HG02588 (cell line): Measurements from ENCODE around the gene XRN2.

Source experiments
- ATAC-seq: cut with Tn5 transposase; IDR thresholded peaks from one replicate; pipeline ENCODE4 v1.9.1; 2021; ENCODE audit warnings: mild to moderate bottlenecking, moderate library complexity; ENCODE audit not compliant: unreplicated experiment

XRN2 gene, protein sequence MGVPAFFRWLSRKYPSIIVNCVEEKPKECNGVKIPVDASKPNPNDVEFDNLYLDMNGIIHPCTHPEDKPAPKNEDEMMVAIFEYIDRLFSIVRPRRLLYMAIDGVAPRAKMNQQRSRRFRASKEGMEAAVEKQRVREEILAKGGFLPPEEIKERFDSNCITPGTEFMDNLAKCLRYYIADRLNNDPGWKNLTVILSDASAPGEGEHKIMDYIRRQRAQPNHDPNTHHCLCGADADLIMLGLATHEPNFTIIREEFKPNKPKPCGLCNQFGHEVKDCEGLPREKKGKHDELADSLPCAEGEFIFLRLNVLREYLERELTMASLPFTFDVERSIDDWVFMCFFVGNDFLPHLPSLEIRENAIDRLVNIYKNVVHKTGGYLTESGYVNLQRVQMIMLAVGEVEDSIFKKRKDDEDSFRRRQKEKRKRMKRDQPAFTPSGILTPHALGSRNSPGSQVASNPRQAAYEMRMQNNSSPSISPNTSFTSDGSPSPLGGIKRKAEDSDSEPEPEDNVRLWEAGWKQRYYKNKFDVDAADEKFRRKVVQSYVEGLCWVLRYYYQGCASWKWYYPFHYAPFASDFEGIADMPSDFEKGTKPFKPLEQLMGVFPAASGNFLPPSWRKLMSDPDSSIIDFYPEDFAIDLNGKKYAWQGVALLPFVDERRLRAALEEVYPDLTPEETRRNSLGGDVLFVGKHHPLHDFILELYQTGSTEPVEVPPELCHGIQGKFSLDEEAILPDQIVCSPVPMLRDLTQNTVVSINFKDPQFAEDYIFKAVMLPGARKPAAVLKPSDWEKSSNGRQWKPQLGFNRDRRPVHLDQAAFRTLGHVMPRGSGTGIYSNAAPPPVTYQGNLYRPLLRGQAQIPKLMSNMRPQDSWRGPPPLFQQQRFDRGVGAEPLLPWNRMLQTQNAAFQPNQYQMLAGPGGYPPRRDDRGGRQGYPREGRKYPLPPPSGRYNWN

DNA sequence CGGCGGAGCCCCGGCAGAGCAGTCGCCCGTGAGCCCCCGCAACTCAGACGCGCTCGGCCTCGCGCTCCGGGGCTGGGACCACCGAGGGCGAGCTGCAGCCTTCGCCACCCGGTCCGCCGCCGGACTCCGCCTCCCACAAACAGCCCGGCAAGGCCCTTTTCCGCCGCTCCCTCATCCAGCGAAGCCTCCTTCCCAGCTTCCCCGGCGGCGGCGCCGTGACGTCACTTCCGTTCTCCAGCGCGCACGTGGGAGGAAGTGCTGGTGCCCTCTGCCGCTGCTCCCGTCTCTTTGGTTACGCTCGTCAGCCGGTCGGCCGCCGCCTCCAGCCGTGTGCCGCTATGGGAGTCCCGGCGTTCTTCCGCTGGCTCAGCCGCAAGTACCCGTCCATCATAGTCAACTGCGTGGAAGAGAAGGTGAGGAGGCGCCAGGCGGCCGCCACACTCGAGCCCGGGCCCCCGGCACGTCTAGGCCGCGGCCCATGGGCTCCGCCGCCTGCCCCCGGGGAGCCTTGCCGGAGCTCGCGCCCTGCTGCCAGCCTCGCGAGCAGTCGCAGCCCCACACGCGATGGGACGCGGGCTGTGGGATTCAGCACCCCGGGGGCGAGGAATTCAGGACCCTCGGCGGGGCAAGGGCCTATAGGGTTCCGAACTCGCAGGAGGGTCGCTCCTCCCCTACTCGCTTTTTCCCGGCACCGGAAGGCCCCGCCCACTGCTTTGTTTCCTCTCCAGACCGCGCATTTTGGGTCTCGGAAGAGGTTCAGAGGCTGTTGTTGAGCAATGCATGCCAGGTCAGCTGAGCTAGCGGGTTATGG is at the start of gene XRN2:
Gene XRN2, plus strand, starts transcription at position 271 of the 811 bp plus-strand sequence. Its CDS starts 68 bp downstream, at position 339.
- ATAC-seq, result peak; percentile 91

DNA sequence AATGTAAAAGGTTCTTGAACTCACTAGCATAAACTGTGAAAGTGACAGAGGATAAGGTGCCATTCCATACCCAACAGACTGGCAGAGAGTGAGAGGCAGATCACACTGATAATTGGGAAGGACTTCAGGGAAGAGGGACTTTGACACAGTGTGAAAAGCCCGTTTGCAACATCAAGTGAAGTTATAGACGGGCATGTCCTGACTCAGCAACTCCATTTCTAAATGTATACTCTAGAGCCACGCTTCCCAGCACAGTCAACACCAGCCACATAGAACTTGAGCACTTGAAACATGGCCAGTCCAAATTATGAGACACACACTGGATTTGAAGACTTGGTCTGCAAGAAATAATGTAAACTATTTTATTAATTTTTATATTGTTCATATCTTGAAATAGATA is 45.9 kb upstream of the XRN2 start:
- no peak for ATAC-seq

DNA sequence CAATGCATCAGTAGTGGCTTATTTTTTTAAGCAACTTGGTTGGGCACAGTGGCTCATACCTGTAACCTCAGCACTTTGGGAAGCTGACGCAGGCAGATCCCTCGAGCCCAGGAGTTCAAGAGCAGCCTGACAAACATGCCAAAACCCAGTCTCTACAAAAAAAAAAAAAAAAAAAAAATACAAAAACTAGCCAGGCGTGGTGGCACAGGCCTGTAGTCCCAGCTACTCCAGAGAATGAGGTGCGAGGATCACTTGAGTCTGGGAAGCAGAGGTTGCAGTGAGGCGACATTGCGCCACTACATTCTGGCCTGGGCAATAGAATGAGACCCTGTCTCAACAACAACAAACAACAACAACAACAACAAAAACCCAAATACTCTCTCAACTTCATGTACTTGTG is 44.7 kb upstream of the XRN2 start:
- no peak for ATAC-seq

DNA sequence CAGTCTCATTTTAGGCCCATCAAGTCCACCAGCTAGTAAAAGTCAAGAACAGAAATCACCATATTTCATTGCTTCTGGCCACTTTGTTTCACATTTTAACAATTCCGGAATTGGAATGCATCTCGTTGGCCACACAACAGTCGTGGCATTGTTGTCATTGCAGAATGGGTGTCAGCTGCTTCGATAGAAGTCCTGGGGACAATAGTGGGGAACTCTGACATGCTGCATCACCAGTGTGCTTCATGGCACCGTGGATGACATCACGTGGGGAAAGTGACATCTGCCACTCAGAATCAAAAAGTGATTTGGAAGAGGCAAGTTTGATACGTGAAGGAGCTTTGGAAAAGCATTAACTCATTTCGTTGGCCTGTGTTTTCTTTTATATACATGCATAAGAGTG is 43.8 kb upstream of the XRN2 start:
- ATAC-seq, result no peak

DNA sequence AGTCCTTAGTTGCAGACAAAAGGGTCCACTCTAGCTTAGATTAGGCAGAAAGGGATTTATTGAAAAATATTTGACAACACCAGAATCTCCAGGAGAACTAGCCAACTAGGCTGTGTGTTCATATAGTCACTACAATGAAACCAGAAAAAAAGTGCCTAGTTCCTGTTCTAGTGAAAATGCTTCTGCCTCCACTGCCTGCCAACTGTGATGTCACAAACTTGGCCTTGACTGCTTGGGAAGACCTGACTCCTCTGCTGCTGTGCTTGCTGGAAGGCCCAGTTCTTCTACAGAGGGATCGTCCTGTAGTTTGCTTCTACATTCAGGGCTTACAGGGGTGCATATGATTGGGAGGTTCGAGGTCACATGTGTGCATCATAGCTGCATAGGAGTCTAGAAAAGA is 40.3 kb upstream of the XRN2 start:
- no peak for ATAC-seq

DNA sequence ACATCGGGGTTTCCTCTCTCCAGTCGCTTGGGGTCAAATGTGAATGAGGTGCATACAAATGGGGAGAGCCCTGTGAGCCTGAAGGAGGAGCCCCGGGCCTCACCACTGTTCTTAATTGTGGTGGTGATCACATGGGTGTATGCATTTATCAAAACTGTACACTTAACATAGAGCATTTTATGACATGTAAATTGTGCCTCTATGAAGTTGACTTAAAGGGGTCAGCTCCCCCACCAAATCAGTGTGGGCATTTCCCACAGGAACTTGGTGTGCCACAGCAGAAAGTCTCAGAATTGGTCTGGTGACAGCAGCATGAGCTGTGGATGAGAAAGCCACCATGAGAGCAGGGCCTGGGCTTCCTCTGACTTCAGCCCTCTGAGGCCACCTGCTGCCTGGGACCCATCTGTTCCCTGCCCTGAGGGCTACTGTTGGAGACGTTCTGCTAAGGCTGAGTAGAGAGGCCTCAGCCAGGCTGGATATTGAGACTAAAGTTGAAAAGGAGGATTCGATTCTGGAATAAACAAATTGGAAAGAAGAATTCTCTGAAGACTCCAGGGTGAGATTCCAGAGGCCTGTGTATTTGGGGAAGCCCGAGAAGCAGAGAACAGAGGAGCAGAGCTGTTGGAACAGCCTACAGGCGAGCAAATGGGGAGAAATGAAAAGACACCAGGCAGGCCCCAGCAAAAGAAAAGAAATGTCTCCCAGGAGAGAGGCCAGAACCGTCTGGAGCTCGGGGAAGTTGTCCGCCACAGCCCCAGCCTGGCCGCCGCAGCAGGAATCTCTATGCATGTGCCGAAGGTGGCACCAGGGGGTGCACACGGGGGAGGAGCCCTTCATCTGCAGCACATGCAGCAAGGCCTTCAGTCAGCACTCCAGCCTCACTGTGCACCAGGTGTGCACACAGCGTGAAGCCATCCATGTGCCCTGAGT is 37.6 kb upstream of the XRN2 start:
- no peak for ATAC-seq

DNA sequence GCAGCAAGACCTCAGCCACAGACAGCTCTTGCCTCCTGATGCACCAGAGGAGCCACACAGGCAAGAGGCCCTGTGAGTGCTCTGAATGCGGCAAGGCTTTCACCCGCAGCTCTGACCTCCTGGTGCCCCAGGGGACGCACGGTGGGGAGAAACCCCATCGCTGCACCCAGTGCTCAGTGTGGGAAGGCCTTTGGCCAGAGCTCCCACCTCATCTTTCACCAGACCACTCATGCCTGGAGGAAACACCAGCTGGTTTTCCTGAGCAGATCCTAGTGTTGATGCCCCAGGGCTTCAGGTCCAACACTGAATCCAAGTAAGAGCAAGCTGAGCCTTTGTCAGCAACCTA is 37.0 kb upstream of the XRN2 start:
- ATAC-seq, result no peak

DNA sequence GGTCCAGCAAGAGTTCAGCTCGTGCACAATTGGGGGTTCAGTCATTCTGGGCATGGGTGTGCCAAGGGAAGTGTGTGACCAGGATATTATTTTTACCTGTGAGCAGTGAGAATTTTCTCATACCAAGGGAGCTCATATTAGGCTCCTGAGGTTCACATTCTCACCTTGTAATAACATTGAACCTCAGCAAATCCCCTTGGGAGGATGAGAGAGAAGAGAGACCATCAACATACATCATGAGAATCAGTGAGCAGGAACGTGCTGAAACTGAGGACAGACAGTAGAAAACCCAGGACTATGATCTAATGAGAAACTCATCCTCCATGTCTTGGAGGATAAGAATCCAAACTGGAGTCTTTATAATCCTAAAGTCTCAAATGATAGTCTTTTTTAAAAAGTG is 33.4 kb upstream of the XRN2 start:
- ATAC-seq, result no peak

DNA sequence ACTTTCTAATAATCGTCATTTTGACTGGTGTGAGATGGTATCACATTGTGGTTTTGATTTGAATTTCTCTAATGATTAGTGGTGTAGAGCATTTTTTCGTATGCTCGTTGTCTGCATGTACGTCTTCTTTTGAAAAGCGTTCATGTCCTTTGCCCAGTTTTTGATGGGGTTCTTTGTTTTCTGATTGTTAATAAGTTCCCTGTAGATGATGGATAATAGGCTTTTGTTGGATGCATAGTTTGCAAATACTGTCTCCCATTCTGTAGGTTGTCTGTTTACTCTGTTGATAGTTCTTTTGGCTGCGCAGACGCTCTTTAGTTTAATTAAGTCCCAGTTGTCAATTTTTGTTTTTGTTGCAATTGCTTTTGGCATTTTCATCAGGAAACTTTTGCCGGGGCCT is 32.3 kb upstream of the XRN2 start:
- ATAC-seq, result no peak

DNA sequence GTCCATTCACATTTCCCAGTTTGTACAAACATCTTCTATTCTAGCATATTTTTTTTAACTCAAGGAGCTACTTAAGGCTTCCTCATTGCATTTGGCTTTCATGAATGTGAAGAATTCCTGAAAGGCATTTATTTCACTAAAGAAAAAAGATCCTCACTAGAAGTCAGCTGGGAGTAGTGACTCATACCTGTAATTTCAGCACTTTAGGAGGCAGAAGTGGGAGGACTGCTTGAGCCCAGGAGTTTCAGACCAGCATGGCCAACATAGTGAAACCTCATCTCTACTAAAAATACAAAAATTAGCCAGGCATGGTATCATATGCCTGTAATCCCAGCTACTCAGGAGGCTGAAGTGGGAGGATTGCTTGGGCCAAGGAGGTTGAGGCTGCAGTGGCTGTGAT is 30.9 kb upstream of the XRN2 start:
- ATAC-seq, result no peak

DNA sequence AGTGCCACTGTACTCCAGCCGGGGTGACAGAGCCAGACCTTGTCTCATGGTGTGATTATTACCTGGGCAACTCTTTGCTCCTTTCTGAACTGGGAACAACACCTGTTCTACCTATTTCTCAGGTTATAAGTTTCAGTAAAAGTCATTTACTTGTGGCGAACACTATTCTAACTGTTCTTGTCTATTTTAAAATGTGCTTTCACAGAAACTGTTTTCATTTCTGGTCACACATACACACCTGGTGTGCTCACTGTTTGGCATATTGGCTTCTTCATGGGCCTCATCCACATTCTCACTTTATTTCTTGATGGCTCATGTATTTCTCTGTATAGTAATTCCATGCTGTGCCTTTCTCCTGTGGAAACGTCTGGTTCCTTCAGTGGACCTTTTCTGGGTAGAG is 30.5 kb upstream of the XRN2 start:
- no peak for ATAC-seq

DNA sequence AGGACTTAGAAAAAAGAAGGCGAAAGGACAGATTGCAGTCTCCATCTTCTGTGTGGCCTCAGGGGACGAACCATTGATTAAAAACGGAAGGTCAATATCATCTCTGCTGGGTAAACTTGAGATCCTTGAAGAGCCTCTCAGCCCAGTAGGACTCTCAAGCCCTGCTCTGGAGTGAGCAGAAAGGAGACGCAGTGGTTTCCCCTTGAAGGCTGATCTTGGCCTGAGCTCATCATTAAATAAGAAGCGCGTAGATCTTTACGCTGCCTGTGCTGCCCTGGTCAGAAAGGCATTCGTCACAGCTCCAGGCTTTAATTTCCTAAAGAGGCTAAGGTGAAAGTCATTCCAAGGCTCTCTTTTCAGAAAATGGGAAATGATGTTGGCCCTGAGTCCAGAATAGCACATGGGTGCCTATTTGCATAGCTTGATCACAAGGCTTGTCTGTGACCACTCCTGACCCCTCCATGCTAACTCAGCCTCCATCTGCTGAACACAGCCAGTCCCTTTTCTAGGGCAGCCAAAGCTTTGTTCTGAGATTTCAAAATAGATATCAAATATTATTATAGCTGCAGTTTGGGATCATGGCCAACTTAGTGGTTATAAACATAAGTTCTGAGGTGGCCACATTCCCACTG is 29.3 kb upstream of the XRN2 start:
- ATAC-seq, result no peak

DNA sequence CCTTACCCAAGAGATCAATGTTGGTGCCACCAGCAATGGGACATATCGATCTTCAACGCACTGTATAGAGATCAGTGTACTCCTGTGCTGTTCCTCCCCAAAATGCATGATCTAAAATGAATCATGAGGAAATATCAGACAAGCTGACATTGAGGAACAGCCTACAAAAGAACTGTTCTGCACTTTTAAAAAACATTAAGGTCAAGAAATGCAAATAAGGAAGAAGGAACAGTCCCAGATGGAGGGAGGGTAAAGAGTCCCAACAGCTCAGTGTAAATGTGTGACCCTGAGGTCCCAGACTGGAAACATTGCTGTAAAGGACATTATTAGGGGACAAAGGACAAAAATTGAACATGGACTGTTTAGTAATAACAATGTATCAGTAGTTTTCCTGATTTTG is 24.3 kb upstream of the XRN2 start:
- ATAC-seq, result no peak

DNA sequence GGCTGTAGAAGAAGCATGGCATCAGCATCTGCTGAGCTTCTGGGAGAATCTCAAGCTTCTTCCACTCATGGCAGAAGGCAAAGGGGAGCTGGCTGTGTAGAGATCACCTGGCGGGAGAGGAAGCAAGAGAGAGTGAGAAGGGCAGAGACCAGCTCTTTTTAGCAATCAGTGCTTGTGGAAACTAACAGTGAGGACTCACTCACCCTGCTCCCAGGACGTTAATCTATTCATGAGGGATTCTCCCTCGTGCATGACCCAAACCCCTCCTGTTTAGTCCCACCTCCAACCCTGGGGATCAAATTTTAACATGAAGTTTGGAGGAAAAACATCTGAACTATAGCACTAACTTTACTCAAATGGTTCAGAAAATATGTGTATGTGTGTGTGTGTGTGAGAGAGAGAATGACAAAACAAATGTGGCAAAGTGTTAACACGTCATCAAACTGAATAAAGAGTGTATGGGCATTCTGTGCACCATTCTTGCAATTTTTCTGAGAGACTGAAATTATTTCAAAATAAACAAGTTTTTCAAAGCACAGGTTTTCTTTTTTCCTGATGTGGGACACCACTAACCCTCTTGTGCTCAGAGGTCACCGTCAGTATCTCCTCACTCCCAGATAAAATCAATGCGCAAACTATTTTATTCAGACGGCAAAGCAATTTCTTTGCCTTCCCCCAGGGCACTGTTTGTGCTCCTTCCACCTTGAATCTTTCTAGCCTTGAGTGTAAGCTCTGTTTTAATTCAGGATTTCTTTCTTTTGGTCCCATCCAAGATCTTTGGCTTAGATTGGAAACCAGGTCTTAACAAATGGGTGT is 23.2 kb upstream of the XRN2 start:
- no peak for ATAC-seq

DNA sequence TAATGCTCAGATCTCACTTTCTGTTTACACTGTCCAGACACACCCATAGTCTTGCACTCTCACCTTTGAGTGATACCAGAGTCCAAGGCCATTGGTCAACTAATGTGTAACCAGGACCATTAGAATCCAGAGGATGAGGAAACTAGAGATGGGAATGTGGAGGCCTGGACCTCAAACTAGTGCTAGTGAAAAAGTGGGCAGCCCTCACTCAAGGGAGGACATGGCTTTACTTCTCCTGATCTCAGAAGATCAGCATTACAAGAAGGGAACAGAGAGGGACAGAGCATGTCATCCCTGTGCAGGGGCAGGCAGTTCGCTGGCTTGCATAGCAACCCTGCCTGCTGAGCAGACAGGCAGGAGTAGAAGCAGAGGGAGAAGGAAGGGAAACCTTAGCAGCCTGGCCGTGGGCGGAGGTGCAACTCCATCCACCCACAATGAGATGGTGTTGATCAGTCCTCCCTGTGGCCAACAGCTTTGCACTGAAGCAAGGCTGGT is 22.6 kb upstream of the XRN2 start:
- ATAC-seq, result peak; percentile 42

DNA sequence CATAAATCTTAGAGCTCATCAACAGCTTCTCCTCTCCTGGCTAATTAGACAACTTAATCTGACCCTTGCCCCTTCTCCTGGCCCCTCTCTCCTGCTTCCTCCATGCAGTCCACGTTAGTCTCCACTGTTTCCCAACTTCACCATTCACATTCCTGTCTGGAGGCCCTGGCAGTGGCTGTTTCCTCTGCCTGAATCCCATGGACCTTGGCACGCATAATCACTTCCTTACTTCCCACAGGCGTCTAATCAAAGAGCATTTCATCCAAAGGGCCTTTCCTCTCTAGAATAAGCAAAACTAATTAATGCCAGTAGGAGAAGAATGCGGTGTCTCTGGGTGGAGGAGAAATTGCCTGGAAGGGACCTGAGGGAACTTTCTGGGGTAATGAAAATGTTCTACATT is 16.4 kb upstream of the XRN2 start:
- no peak for ATAC-seq

DNA sequence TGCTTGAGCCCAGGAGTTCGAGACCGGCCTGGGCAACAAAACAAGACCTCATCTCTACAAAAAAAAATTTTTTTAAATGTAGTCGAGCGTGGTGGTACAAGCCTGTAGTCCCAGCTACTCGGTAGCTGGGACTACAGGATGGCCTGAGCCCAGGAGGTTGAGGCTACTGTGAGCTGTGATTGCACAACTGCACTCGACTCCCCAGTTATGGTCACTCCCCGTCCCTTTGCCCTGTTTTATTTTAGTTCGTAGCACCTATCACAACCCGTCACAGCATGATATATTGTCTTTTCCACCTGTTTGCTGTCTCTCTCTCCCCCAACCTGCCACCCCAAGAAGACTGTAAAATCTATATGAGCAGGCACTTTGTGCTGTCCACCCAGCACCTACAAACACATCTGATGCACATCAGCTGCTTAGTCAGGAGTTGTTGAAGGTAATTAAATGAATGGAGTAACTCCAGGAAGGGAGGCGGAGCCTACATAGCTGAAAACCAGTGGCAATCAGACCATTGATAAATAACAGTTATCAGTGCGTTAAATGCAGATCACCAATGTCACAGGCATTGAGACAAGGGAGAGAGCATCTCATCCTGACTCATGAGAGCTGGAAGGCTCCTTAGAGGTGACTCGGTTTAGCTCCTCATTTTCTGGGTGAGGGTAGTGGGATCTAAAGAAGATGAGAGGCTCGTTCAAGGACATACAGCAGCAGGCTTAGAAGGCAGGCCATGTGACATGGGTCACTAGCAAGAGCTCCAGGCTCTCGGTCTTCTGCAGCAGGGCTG is 14.4 kb upstream of the XRN2 start:
- no peak for ATAC-seq

DNA sequence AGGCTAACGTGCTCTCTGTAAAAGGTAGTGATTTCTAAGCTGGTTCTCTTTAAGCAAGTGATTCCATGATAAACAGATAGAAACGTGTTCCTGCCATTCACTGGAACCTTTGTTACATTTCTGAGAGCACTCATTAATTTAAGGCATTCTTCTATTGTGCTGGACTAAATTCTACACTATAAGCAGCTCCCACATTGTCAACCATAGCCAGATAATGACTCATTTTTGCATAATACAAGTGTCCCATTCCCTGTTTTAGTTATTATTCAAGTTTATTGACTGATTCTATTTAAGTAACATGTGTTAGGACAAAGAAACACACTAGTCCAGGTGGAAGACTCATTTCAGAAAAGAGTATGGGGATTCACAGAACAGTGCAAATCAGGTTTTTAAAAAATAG is 13.5 kb upstream of the XRN2 start:
- no peak for ATAC-seq
